ENCODE data around the gene TMEM132E.

The TMEM132E gene

GRCh38 chr17:34650051-34650750 is 70.8 kb downstream of the TMEM132E start:
- H3K4me3 ChIP-seq (ENCODE audit: low read depth, low read length) = no peak overlapping the region
- no peak for DNase-seq (ENCODE audit: low read depth)

GRCh38 chr17:34651402-34651811 is 72.0 kb downstream of the TMEM132E start:
- no peak for DNase-seq (ENCODE audit: low read depth)

GRCh38 chr17:34652021-34652555 is 72.7 kb downstream of the TMEM132E start:
- DNase-seq (ENCODE audit: low read depth) = no peak
- no peak overlapping the region for H3K4me3 ChIP-seq (ENCODE audit: low read depth, low read length)

More at GRCh38 chr17:34651402-34651811, 72.0 kb downstream of the TMEM132E start:
- no peak overlapping the region for H3K4me3 ChIP-seq (ENCODE audit: low read depth, low read length)

- no peak overlapping the region for H3K4me3 ChIP-seq (ENCODE audit: low read depth, low read length)
- DNase-seq (ENCODE audit: low read depth) = no peak
These were observed 74.1 kb downstream of the TMEM132E start for GRCh38 chr17:34653511-34653910.

GRCh38 chr17:34654276-34654880 is 75.0 kb downstream of the TMEM132E start:
- DNase-seq (ENCODE audit: low read depth) = no peak

GRCh38 chr17:34654881-34655276 is 75.5 kb downstream of the TMEM132E start:
- no peak for DNase-seq (ENCODE audit: low read depth)
- no peak overlapping the region for H3K4me3 ChIP-seq (ENCODE audit: low read depth, low read length)

More at GRCh38 chr17:34654276-34654880, 75.0 kb downstream of the TMEM132E start:
- H3K4me3 ChIP-seq (ENCODE audit: low read depth, low read length) = no peak overlapping the region

GRCh38 chr17:34656801-34657200 is 77.4 kb downstream of the TMEM132E start:
- no peak for DNase-seq (ENCODE audit: low read depth)
- no peak overlapping the region for H3K4me3 ChIP-seq (ENCODE audit: low read depth, low read length)

GRCh38 chr17:34658811-34659560 is 79.6 kb downstream of the TMEM132E start:
- DNase-seq (ENCODE audit: low read depth) = no peak
- H3K4me3 ChIP-seq (ENCODE audit: low read depth, low read length) = no peak overlapping the region

- H3K4me3 ChIP-seq (ENCODE audit: low read depth, low read length) = no peak overlapping the region
- no peak for DNase-seq (ENCODE audit: low read depth)
These were observed 84.3 kb downstream of the TMEM132E start for GRCh38 chr17:34663714-34664113.

GRCh38 chr17:34665150-34665806 is 85.9 kb downstream of the TMEM132E start:
- no peak for DNase-seq (ENCODE audit: low read depth)
- H3K4me3 ChIP-seq (ENCODE audit: low read depth, low read length) = no peak overlapping the region

- no peak overlapping the region for H3K4me3 ChIP-seq (ENCODE audit: low read depth, low read length)
- no peak for DNase-seq (ENCODE audit: low read depth)
These were observed 86.7 kb downstream of the TMEM132E start for GRCh38 chr17:34665819-34666763.

- DNase-seq (ENCODE audit: low read depth) = no peak
- H3K4me3 ChIP-seq (ENCODE audit: low read depth, low read length) = no peak overlapping the region
These were observed 88.3 kb downstream of the TMEM132E start for GRCh38 chr17:34667656-34668055.

- H3K4me3 ChIP-seq (ENCODE audit: low read depth, low read length) = no peak overlapping the region
- DNase-seq (ENCODE audit: low read depth) = no peak
These were observed 88.8 kb downstream of the TMEM132E start for GRCh38 chr17:34668206-34668605.

GRCh38 chr17:34669511-34669910 is 90.1 kb downstream of the TMEM132E start:
- no peak for DNase-seq (ENCODE audit: low read depth)
- H3K4me3 ChIP-seq (ENCODE audit: low read depth, low read length) = no peak overlapping the region

GRCh38 chr17:34670618-34671017 is 91.2 kb downstream of the TMEM132E start:
- H3K4me3 ChIP-seq (ENCODE audit: low read depth, low read length) = no peak overlapping the region
- DNase-seq (ENCODE audit: low read depth) = no peak

- no peak overlapping the region for H3K4me3 ChIP-seq (ENCODE audit: low read depth, low read length)
- no peak for DNase-seq (ENCODE audit: low read depth)
These were observed 91.8 kb downstream of the TMEM132E start for GRCh38 chr17:34671191-34671590.

GRCh38 chr17:34672176-34672785 is 92.9 kb downstream of the TMEM132E start:
- DNase-seq (ENCODE audit: low read depth) = no peak
- H3K4me3 ChIP-seq (ENCODE audit: low read depth, low read length) = no peak overlapping the region

- no peak overlapping the region for H3K4me3 ChIP-seq (ENCODE audit: low read depth, low read length)
These were observed 94.1 kb downstream of the TMEM132E start for GRCh38 chr17:34673516-34673915.

More at GRCh38 chr17:34673516-34673915, 94.1 kb downstream of the TMEM132E start:
- no peak for DNase-seq (ENCODE audit: low read depth)

Measured in skeletal muscle cell (primary cell).